ENCODE results near the gene KIF23.
"Not testable (repeated sequence)": the region's sequence is repeated elsewhere in the genome, so short reads cannot be mapped to it uniquely, and the experiment has no call there.

The KIF23 gene

GRCh38 chr15:69413822-69414700 lies at the start of gene KIF23:
Gene KIF23, plus strand, starts transcription at chr15:69414349. Its CDS starts 117 bp downstream, at chr15:69414466.
- peak; percentile 92 for DNase-seq (ENCODE audit: low spot score)

- DNase-seq (ENCODE audit: low spot score): no peak
Observed at GRCh38 chr15:69367236-69367635, 46.9 kb upstream of the KIF23 start.

GRCh38 chr15:69369631-69370030 lies 44.5 kb upstream of the KIF23 start:
- DNase-seq (ENCODE audit: low spot score): no peak

GRCh38 chr15:69373406-69373805 lies 40.7 kb upstream of the KIF23 start:
- DNase-seq (ENCODE audit: low spot score): no peak

- no peak for DNase-seq (ENCODE audit: low spot score)
Observed at GRCh38 chr15:69375151-69375790, 38.9 kb upstream of the KIF23 start.

- no peak for DNase-seq (ENCODE audit: low spot score)
Observed at GRCh38 chr15:69377216-69377970, 36.8 kb upstream of the KIF23 start.

GRCh38 chr15:69380100-69380725 lies 33.9 kb upstream of the KIF23 start:
- DNase-seq (ENCODE audit: low spot score): no peak

- no peak for DNase-seq (ENCODE audit: low spot score)
Observed at GRCh38 chr15:69380726-69381105, 33.4 kb upstream of the KIF23 start.

GRCh38 chr15:69382176-69382575 lies 32.0 kb upstream of the KIF23 start:
- not testable (repeated sequence) for DNase-seq (ENCODE audit: low spot score)

- DNase-seq (ENCODE audit: low spot score): not testable (repeated sequence)
Observed at GRCh38 chr15:69384066-69384465, 30.1 kb upstream of the KIF23 start.

GRCh38 chr15:69384626-69385598 lies 29.2 kb upstream of the KIF23 start:
- no peak for DNase-seq (ENCODE audit: low spot score)

- DNase-seq (ENCODE audit: low spot score): no peak
Observed at GRCh38 chr15:69385831-69386230, 28.3 kb upstream of the KIF23 start.

- DNase-seq (ENCODE audit: low spot score): no peak
Observed at GRCh38 chr15:69386284-69386683, 27.9 kb upstream of the KIF23 start.

- DNase-seq (ENCODE audit: low spot score): no peak
Observed at GRCh38 chr15:69388260-69388705, 25.9 kb upstream of the KIF23 start.

- DNase-seq (ENCODE audit: low spot score): no peak
Observed at GRCh38 chr15:69389426-69389825, 24.7 kb upstream of the KIF23 start.

GRCh38 chr15:69390575-69390974 lies 23.6 kb upstream of the KIF23 start:
- DNase-seq (ENCODE audit: low spot score): no peak

- DNase-seq (ENCODE audit: low spot score): no peak
Observed at GRCh38 chr15:69391046-69391757, 22.9 kb upstream of the KIF23 start.

- no peak for DNase-seq (ENCODE audit: low spot score)
Observed at GRCh38 chr15:69392352-69392751, 21.8 kb upstream of the KIF23 start.

- no peak for DNase-seq (ENCODE audit: low spot score)
Observed at GRCh38 chr15:69393831-69394491, 20.2 kb upstream of the KIF23 start.
